Endothelial cell of umbilical vein (primary cell): ENCODE results near the gene COL4A2. TPM values are rescaled to one million over a fixed set of nuclear protein-coding genes. Genes with fewer than 3 reads are reported as not detected.

Experiments used
- BruUV-seq: library from RNA; stranded (reverse); fragments of 400-500 nt; replicated peaks from 2 replicates; lab custom pipeline; 2021; lab: Mats Ljungman, UMichigan
- CTCF ChIA-PET: fragments of 300-600, 350-600 bp; sonication (Branson Sonifier 250); formaldehyde crosslinking; loops from one replicate; lab custom pipeline; 2021; ENCODE audit warnings: antibody characterized with exemption, inconsistent platforms; lab: Charles Lee
- POLR2A ChIA-PET: fragments of 300-600, 350-600 bp; sonication (Branson Sonifier 250); formaldehyde crosslinking; loops from one replicate; lab custom pipeline; 2021; ENCODE audit warnings: antibody characterized with exemption, inconsistent platforms; lab: Charles Lee
- DNase-seq: peaks from one replicate; pipeline ENCODE4 v3.0.0-alpha.2; 2011; ENCODE audit warnings: low read depth, low spot score
- FAIRE-seq: peaks from 2 replicates; lab custom pipeline; 2011; peaks lifted over from hg19 to GRCh38; lab: Jason Lieb, UNC
- H2AFZ ChIP-seq: 2 replicates; pipeline ENCODE4 v1.6.0; 2012; ENCODE audit warnings: low read depth, low read length, control low read depth, inconsistent platforms
- H3K27ac ChIP-seq: 2 replicates; pipeline ENCODE4 v1.5.1; 2011; ENCODE audit warnings: low read depth, mild to moderate bottlenecking, control low read depth, low read length, moderate library complexity; ENCODE audit not compliant: insufficient read depth
- H3K27me3 ChIP-seq, 2 experiments: 2 replicates each; pipeline versions ENCODE4 v1.6.0 to v1.6.1; 2011; ENCODE audit warnings: low read length in 2 of 2, mixed read lengths in 1 of 2; ENCODE audit not compliant: control insufficient read depth in 2 of 2, insufficient read depth in 2 of 2
- H3K36me3 ChIP-seq, 2 experiments: 2 replicates in 1 of 2; 3 replicates in 1 of 2; pipeline ENCODE4 v1.5.1; 2011; ENCODE audit warnings: low read length in 2 of 2, mild to moderate bottlenecking in 1 of 2, moderate library complexity in 1 of 2; ENCODE audit not compliant: control insufficient read depth in 2 of 2, insufficient read depth in 2 of 2; ENCODE audit errors: extremely low read depth in 1 of 2
- H3K4me1 ChIP-seq: 3 replicates; pipeline ENCODE4 v1.5.1; 2011; ENCODE audit warnings: mild to moderate bottlenecking, low read length; ENCODE audit not compliant: control insufficient read depth, insufficient read depth; ENCODE audit errors: extremely low read depth
- H3K4me2 ChIP-seq: 2 replicates; pipeline ENCODE4 v1.6.1; 2011; ENCODE audit warnings: low read length, control low read depth, mixed read lengths; ENCODE audit not compliant: insufficient read depth
- H3K4me3 ChIP-seq, 3 experiments: fragments of 200-600 bp in 1 of 3; sonication (generic), shearing (Covaris generic) in 1 of 3; replicated peaks in 1 of 3; 2 replicates each; pipeline ENCODE4 v1.5.1; 2011 to 2016; ENCODE audit warnings: control low read depth in 3 of 3, low read length in 3 of 3, mild to moderate bottlenecking in 2 of 3, inconsistent platforms in 1 of 3, low read depth in 1 of 3, moderate library complexity in 1 of 3; ENCODE audit not compliant: insufficient read depth in 1 of 3
- H3K79me2 ChIP-seq: 2 replicates; pipeline ENCODE4 v1.6.0; 2012; ENCODE audit warnings: low read length, inconsistent platforms; ENCODE audit not compliant: control insufficient read depth, insufficient read depth
- H3K9ac ChIP-seq: replicated peaks from 2 replicates; pipeline ENCODE3; 2011; ENCODE audit warnings: low read length, control low read depth; ENCODE audit not compliant: insufficient read depth; ENCODE audit errors: extremely low read depth
- H3K9me1 ChIP-seq: replicated peaks from 3 replicates; pipeline ENCODE4 v1.6.0; 2011; ENCODE audit warnings: mild to moderate bottlenecking, low read length; ENCODE audit not compliant: control insufficient read depth, insufficient read depth; ENCODE audit errors: extremely low read depth
- H3K9me3 ChIP-seq: replicated peaks from 2 replicates; pipeline ENCODE4 v1.5.1; 2012; ENCODE audit warnings: low read length, inconsistent platforms; ENCODE audit not compliant: control insufficient read depth, insufficient read depth
- H4K20me1 ChIP-seq: replicated peaks from 2 replicates; pipeline ENCODE3; 2011; ENCODE audit warnings: mild to moderate bottlenecking, low read length; ENCODE audit not compliant: control insufficient read depth, insufficient read depth; ENCODE audit errors: extremely low read depth
- CTCF ChIP-seq, 2 donors: IDR thresholded peaks; 1 replicate in 1 of 2; 2 replicates in 1 of 2; pipeline ENCODE4 v1.5.1; 2011; ENCODE audit warnings: low read length in 2 of 2, mild to moderate bottlenecking in 2 of 2, moderate library complexity in 2 of 2, control low read depth in 1 of 2, inconsistent platforms in 1 of 2, low read depth in 1 of 2; ENCODE audit not compliant: insufficient read depth in 1 of 2; ENCODE audit errors: extremely low read depth in 1 of 2
- EZH2 ChIP-seq: IDR thresholded peaks from 2 replicates; pipeline ENCODE4 v1.6.1; 2012; ENCODE audit warnings: borderline replicate concordance, low read depth, mild to moderate bottlenecking, moderate library complexity, low read length, inconsistent platforms; ENCODE audit not compliant: severe bottlenecking
- FOS ChIP-seq: IDR thresholded peaks from 2 replicates; pipeline ENCODE4 v1.6.1; 2011; ENCODE audit warnings: mild to moderate bottlenecking, low read length, moderate library complexity, borderline replicate concordance; ENCODE audit not compliant: insufficient read depth
- GATA2 ChIP-seq: IDR thresholded peaks from 2 replicates; pipeline ENCODE4 v1.7.0; 2011; ENCODE audit warnings: low read depth, mild to moderate bottlenecking, moderate library complexity, mixed read lengths, low read length; ENCODE audit not compliant: insufficient read length, insufficient read depth
- JUN ChIP-seq: IDR thresholded peaks from 2 replicates; pipeline ENCODE4 v1.6.1; 2011; ENCODE audit warnings: borderline replicate concordance, low read depth; ENCODE audit not compliant: insufficient read length, insufficient read depth
- MAX ChIP-seq: IDR thresholded peaks from 2 replicates; pipeline ENCODE4 v1.6.1; 2011; ENCODE audit not compliant: insufficient read depth, insufficient read length
- MYC ChIP-seq: IDR thresholded peaks from one replicate; pipeline ENCODE4 v1.6.1; 2011; ENCODE audit warnings: mild to moderate bottlenecking, low read depth, low read length
- POLR2A ChIP-seq: IDR thresholded peaks from 2 replicates; pipeline ENCODE4 v1.6.1; 2012; ENCODE audit warnings: low read depth, mild to moderate bottlenecking, control low read depth, low read length
- POLR2AphosphoS5 ChIP-seq: IDR thresholded peaks from 2 replicates; pipeline ENCODE4 v1.6.1; 2012; ENCODE audit warnings: low read depth, mild to moderate bottlenecking, control low read depth, low read length, moderate library complexity; ENCODE audit not compliant: insufficient read depth
- dilution Hi-C: fragments of 300-500 bp; cut with MboI; formaldehyde crosslinking; loops from one replicate; pipeline ENCODE4 v1.15.0; 2019; ENCODE audit warnings: low sequenced_read_pairs; ENCODE audit not compliant: extremely low pct_ligation_motif_present
- intact Hi-C: fragments of 100-400 bp; cut with micrococcal nuclease; formaldehyde crosslinking; loops from one replicate; pipeline ENCODE4 v1.10.0; 2022
- polyA plus RNA-seq, 4 experiments: library from polyadenylated mRNA; depleted of rRNA in 3 of 4; stranded (reverse) in 3 of 4; unstranded in 1 of 4; fragments of >200 nt; gene quantifications; 2 replicates each; pipeline versions ENCODE4 v1.2.1 to v1.2.3, GENCODE V29; 2011 to 2012; ENCODE audit warnings: missing spikeins in 1 of 4
- total RNA-seq: library from RNA; stranded (reverse); gene quantifications from 2 replicates; pipeline ENCODE4 v1.2.3, GENCODE V29; 2021

Gene COL4A2
- total and polyA plus RNA-seq, 2 donors (not counting 3 experiments of a cell fraction or from before 2014, with no cell fraction given): 792 to 940 TPM

- no peaks in the 10 kb centered on the region for H3K9me3 ChIP-seq
- peaks cover 43% of the 10 kb centered on the region for H3K79me2 ChIP-seq
- H3K9me1 ChIP-seq: no peaks in the 10 kb centered on the region
- no peak overlapping the region for H3K27ac ChIP-seq
- H3K36me3 ChIP-seq: peaks cover 0 to 3% of the 10 kb centered on the region in 2 experiments
- no peak for DNase-seq
- H3K4me3 ChIP-seq: no peak overlapping the region
- TF ChIP-seq EZH2 (no peak), FOS (no peak), POLR2A (no peak), GATA2 (no peak), MYC (no peak), JUN (no peak)
- no peak overlapping the region for H3K4me2 ChIP-seq
- ChIA-PET CTCF (interaction anchor here (1.5 kb wide), 1 partner anchor 97 kb away, joined by 3 read pairs; no protein-coding TSS in a partner anchor), POLR2A (no interaction called here)
- peaks cover 62% of the 10 kb centered on the region for H3K4me1 ChIP-seq
- FAIRE-seq: no peak
- no TSS peak for BruUV-seq
- H3K27me3 ChIP-seq: peaks cover 0 to 2% of the 10 kb centered on the region in 2 experiments
- H4K20me1 ChIP-seq: peaks cover 2% of the 10 kb centered on the region
- dilution Hi-C loops: no loop called here
- intact Hi-C loops: loop anchor here (10.0 kb wide), 1 partner anchor 370 kb away; the partner anchor contains the start of gene ING1
- H3K9ac ChIP-seq: no peak overlapping the region
- no peak overlapping the region for H2AFZ ChIP-seq
These were observed 37.2 kb downstream of the COL4A2 start for GRCh38 chr13:110344320-110344719.

- no peak overlapping the region for H3K4me3 ChIP-seq
- peaks cover 53% of the 10 kb centered on the region for H3K4me1 ChIP-seq
- H2AFZ ChIP-seq: no peak overlapping the region
- no peaks in the 10 kb centered on the region for H3K9me1 ChIP-seq
- H3K4me2 ChIP-seq: no peak overlapping the region
- no TSS peak for BruUV-seq
- TF ChIP-seq GATA2 (no peak), CTCF (IDR thresholded peaks at IDR 0.05; ENCODE audit: extremely low read depth in 1 of 2, insufficient read depth in 1 of 2, low read depth in 1 of 2, low read length in 2 of 2) (no peak), MAX (no peak), POLR2A (no peak), POLR2AphosphoS5 (no peak), MYC (no peak), EZH2 (no peak), JUN (no peak), FOS (no peak)
- dilution Hi-C loops: no loop called here
- peaks cover 45% of the 10 kb centered on the region for H3K79me2 ChIP-seq
- no peak for FAIRE-seq
- no peak overlapping the region for H3K27ac ChIP-seq
- no peaks in the 10 kb centered on the region for H3K9me3 ChIP-seq
- ChIA-PET POLR2A (no interaction called here), CTCF (no interaction called here)
- no peak for DNase-seq
- peaks cover 4% of the 10 kb centered on the region for H4K20me1 ChIP-seq
- peaks cover 0 to 2% of the 10 kb centered on the region in 2 experiments for H3K27me3 ChIP-seq
- intact Hi-C loops: loop anchor here (10.0 kb wide), 1 partner anchor 370 kb away; the partner anchor contains the start of gene ING1
- no peak overlapping the region for H3K9ac ChIP-seq
- peaks cover 0 to 3% of the 10 kb centered on the region in 2 experiments for H3K36me3 ChIP-seq
These were observed 38.2 kb downstream of the COL4A2 start for GRCh38 chr13:110345266-110345665.
